Measurements from ENCODE around the gene ACTG2. TPM values are rescaled to one million over a fixed set of nuclear protein-coding genes. Genes with fewer than 3 reads are reported as not detected.

Gene ACTG2
- total and polyA plus RNA-seq, 10 of the 15 experiments (the other 5 are each of a cell fraction or from before 2014, with no cell fraction given) = 0.06 to 0.97 (median 0.12) TPM; not detected in 7

DNA sequence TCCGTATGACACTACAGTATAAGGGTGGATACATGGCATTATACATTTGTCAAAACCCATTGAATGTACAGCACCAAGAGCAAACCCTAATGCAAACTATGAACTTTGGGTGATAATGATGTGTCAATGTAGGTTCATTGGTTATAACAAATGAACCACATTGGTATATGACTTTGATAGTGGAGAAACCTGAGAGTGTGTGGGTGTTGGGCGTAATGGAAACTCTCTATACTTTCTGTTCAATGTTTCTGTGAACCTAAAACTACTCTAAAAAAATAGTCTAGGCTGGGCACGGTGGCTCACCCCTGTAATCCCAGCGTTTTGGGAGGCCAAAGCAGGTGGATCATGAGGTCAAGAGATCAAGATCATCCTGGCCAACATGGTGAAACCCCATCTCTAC is 6.5 kb upstream of the ACTG2 start (continued):
- TF ChIP-seq, protein P1, sequence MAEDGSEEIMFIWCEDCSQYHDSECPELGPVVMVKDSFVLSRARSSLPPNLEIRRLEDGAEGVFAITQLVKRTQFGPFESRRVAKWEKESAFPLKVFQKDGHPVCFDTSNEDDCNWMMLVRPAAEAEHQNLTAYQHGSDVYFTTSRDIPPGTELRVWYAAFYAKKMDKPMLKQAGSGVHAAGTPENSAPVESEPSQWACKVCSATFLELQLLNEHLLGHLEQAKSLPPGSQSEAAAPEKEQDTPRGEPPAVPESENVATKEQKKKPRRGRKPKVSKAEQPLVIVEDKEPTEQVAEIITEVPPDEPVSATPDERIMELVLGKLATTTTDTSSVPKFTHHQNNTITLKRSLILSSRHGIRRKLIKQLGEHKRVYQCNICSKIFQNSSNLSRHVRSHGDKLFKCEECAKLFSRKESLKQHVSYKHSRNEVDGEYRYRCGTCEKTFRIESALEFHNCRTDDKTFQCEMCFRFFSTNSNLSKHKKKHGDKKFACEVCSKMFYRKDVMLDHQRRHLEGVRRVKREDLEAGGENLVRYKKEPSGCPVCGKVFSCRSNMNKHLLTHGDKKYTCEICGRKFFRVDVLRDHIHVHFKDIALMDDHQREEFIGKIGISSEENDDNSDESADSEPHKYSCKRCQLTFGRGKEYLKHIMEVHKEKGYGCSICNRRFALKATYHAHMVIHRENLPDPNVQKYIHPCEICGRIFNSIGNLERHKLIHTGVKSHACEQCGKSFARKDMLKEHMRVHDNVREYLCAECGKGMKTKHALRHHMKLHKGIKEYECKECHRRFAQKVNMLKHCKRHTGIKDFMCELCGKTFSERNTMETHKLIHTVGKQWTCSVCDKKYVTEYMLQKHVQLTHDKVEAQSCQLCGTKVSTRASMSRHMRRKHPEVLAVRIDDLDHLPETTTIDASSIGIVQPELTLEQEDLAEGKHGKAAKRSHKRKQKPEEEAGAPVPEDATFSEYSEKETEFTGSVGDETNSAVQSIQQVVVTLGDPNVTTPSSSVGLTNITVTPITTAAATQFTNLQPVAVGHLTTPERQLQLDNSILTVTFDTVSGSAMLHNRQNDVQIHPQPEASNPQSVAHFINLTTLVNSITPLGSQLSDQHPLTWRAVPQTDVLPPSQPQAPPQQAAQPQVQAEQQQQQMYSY (CRISPR knock-in tag; IDR thresholded peaks at IDR 0.05) = no peak
- peak; percentile 78 for TF ChIP-seq NR2F1 (conservative IDR thresholded peaks at IDR 0.05)
- no peak for TF ChIP-seq POLR2A (IDR thresholded peaks at IDR 0.05; ENCODE audit: low read depth, low read length)
- peak; percentile 59; the same call in 1 of the 2 replicates for TF ChIP-seq DPF2 (IDR thresholded peaks at IDR 0.05)
- TF ChIP-seq CBX3 (IDR thresholded peaks at IDR 0.05; ENCODE audit: borderline replicate concordance, low read depth) = no peak
- no peak for TF ChIP-seq TAF1 (IDR thresholded peaks at IDR 0.05; ENCODE audit: borderline replicate concordance, low read depth, low read length)
- no peak for TF ChIP-seq ASH2L (IDR thresholded peaks at IDR 0.05; ENCODE audit: borderline replicate concordance, low read depth)
- TF ChIP-seq IKZF2 (IDR thresholded peaks at IDR 0.05) = peak in 1 of 2 experiments; percentile 22; a peak in 1 of 4 replicates
- TF ChIP-seq SREBF1 (IDR thresholded peaks at IDR 0.05; ENCODE audit: low read length) = no peak
- no peak for TF ChIP-seq NFYB (IDR thresholded peaks at IDR 0.05; ENCODE audit: insufficient read depth, low read depth, low read length)
- 0 out of 2 replicates have a peak, but pooled peaks have one; percentile 42 for TF ChIP-seq NBN (IDR thresholded peaks at IDR 0.05)
- no peak for TF ChIP-seq CHD2 (IDR thresholded peaks at IDR 0.05; ENCODE audit: borderline replicate concordance, low read depth, low read length)
- TF ChIP-seq TBL1XR1 (IDR thresholded peaks at IDR 0.05; ENCODE audit: low read depth, low read length) = no peak
- peak; percentile 42; the same call in 1 of the 2 replicates for TF ChIP-seq BMI1 (IDR thresholded peaks at IDR 0.05; ENCODE audit: borderline replicate concordance)
- peak; percentile 61; the same call in 1 of the 2 replicates for TF ChIP-seq ATF7 (IDR thresholded peaks at IDR 0.05; ENCODE audit: low read depth)
- TF ChIP-seq FOXK2 (IDR thresholded peaks at IDR 0.05) = no peak
- TF ChIP-seq PAX5 (IDR thresholded peaks at IDR 0.05; ENCODE audit: borderline replicate concordance, low read depth, low read length) = no peak
- TF ChIP-seq EP300 (IDR thresholded peaks at IDR 0.05; ENCODE audit: borderline replicate concordance in 1 of 2, control insufficient read depth in 1 of 2, low read depth in 2 of 2, low read length in 2 of 2) = peak in 1 of 2 experiments; percentile 55; a peak in 1 of 4 replicates
- TF ChIP-seq MEF2A (IDR thresholded peaks at IDR 0.05; ENCODE audit: insufficient read depth, low read depth, low read length) = no peak
- TF ChIP-seq, protein P2, sequence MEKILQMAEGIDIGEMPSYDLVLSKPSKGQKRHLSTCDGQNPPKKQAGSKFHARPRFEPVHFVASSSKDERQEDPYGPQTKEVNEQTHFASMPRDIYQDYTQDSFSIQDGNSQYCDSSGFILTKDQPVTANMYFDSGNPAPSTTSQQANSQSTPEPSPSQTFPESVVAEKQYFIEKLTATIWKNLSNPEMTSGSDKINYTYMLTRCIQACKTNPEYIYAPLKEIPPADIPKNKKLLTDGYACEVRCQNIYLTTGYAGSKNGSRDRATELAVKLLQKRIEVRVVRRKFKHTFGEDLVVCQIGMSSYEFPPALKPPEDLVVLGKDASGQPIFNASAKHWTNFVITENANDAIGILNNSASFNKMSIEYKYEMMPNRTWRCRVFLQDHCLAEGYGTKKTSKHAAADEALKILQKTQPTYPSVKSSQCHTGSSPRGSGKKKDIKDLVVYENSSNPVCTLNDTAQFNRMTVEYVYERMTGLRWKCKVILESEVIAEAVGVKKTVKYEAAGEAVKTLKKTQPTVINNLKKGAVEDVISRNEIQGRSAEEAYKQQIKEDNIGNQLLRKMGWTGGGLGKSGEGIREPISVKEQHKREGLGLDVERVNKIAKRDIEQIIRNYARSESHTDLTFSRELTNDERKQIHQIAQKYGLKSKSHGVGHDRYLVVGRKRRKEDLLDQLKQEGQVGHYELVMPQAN (conservative IDR thresholded peaks at IDR 0.05) = no peak
- TF ChIP-seq JUNB (IDR thresholded peaks at IDR 0.05) = no peak
- TF ChIP-seq CBX5 (IDR thresholded peaks at IDR 0.05; ENCODE audit: low read depth) = no peak
